ENCODE measurements around the gene CTTNBP2.

DNA sequence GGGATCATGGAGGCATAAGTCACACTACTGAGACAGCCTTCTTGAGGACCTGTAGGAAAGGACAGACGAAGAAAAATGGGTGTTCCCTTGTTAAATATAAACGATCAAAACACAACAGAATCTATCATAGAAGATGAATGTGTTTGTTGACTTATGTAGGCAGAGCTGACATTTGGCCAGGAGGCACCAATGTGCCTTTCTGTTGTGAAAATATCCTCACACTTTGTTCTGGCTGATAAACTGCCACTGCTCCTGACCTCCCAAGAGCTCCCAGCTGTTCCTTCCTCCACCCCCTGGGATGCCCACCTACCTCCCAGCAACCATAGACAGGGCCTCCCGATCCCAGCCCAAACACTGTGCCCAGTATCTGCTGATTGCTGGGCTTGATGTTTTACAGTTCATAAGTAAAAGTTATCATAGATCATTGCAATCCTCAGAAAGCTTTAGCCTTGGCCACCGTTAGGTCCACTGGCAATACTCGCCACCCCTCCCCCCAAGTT, 116.6 kb downstream of the CTTNBP2 start:
- TF ChIP-seq, protein P1, sequence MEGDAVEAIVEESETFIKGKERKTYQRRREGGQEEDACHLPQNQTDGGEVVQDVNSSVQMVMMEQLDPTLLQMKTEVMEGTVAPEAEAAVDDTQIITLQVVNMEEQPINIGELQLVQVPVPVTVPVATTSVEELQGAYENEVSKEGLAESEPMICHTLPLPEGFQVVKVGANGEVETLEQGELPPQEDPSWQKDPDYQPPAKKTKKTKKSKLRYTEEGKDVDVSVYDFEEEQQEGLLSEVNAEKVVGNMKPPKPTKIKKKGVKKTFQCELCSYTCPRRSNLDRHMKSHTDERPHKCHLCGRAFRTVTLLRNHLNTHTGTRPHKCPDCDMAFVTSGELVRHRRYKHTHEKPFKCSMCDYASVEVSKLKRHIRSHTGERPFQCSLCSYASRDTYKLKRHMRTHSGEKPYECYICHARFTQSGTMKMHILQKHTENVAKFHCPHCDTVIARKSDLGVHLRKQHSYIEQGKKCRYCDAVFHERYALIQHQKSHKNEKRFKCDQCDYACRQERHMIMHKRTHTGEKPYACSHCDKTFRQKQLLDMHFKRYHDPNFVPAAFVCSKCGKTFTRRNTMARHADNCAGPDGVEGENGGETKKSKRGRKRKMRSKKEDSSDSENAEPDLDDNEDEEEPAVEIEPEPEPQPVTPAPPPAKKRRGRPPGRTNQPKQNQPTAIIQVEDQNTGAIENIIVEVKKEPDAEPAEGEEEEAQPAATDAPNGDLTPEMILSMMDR (IDR thresholded peaks at IDR 0.05; ENCODE audit: insufficient read depth, low read length) = no peak
- TF ChIP-seq, protein P2, sequence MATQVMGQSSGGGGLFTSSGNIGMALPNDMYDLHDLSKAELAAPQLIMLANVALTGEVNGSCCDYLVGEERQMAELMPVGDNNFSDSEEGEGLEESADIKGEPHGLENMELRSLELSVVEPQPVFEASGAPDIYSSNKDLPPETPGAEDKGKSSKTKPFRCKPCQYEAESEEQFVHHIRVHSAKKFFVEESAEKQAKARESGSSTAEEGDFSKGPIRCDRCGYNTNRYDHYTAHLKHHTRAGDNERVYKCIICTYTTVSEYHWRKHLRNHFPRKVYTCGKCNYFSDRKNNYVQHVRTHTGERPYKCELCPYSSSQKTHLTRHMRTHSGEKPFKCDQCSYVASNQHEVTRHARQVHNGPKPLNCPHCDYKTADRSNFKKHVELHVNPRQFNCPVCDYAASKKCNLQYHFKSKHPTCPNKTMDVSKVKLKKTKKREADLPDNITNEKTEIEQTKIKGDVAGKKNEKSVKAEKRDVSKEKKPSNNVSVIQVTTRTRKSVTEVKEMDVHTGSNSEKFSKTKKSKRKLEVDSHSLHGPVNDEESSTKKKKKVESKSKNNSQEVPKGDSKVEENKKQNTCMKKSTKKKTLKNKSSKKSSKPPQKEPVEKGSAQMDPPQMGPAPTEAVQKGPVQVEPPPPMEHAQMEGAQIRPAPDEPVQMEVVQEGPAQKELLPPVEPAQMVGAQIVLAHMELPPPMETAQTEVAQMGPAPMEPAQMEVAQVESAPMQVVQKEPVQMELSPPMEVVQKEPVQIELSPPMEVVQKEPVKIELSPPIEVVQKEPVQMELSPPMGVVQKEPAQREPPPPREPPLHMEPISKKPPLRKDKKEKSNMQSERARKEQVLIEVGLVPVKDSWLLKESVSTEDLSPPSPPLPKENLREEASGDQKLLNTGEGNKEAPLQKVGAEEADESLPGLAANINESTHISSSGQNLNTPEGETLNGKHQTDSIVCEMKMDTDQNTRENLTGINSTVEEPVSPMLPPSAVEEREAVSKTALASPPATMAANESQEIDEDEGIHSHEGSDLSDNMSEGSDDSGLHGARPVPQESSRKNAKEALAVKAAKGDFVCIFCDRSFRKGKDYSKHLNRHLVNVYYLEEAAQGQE (IDR thresholded peaks at IDR 0.05; ENCODE audit: insufficient replicate concordance, low read depth) = no peak
- TF ChIP-seq POLR2AphosphoS5 (IDR thresholded peaks at IDR 0.05; ENCODE audit: low read depth) = no peak
- TF ChIP-seq GABPA (IDR thresholded peaks at IDR 0.05; ENCODE audit: low read depth) = no peak
- TF ChIP-seq SPI1 (IDR thresholded peaks at IDR 0.05; ENCODE audit: borderline replicate concordance, low read depth) = no peak
